ENCODE results near the gene SLFN11.
"Not testable (repeated sequence)": the region's sequence is repeated elsewhere in the genome, so short reads cannot be mapped to it uniquely, and the experiment has no call there.

The SLFN11 gene

GRCh38 chr17:35350493-35350892, 22.9 kb downstream of the SLFN11 start:
- no peak for FAIRE-seq

GRCh38 chr17:35345926-35346771, 27.3 kb downstream of the SLFN11 start:
- no peak for FAIRE-seq

DNA sequence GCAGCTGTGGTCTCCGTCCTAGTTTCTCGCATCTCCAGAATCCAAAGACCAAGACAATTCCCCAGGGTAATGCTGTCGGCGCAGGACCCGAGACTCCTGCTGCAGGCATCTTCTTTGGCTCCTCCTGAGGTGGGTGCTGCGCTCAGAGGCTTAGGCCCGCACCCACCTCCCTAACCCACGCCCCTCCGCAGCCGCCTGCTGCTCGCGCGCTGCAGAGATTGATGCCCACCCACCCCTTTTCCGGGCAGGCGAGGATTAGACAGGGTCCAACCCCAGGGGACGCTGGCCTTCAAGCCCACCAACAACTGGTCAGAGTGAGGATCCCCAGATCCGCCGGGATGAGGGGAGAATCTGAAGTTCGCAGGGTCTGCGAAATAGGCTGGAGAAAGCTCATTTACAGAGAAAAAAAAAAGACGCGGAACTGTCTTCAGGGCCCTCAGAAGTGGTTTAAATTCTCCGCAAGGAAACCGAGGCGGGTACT, 27.9 kb downstream of the SLFN11 start:
- FAIRE-seq, result no peak

DNA sequence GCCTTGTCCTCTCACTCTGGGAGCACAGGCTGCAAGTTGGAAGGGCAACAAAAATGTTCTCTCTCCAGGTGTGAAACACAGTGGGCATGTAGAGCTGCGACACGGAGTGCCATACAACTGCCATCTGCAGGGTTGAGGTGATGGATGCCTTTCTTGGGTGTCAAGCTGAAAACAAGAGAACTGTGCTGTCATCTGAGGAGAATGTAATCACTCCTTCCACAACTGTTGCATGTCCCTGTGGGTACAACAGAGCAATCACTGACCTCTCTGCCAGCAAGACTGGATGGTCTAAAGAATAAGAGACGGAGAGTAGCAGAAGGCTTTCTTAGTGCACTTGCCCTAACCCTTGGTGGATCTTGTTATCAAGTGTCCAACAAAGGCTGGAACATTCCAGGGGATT, 29.2 kb downstream of the SLFN11 start:
- FAIRE-seq, result no peak

GRCh38 chr17:35342276-35342675, 31.1 kb downstream of the SLFN11 start:
- FAIRE-seq, result no peak

- no peak for FAIRE-seq
Measured at GRCh38 chr17:35341411-35341992, 31.9 kb downstream of the SLFN11 start.

DNA sequence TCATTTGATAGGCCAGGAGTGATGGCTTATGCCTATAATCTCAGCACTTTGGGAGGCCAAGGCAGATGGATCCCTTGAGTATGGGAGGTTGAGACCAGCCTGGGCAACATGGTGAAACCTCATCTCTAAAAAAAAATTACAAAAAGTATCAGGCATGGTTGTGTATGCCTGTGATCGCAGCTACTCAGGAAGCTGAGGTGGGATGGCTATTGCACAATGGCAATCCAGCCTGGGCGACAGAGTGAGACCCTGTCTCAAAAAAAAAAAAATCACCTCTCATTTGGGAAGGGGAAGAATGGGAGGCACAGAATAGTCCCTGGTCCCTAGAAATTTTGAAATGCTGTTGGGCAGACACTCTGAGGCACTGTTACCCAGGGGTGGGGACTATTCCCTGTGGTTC, 35.2 kb downstream of the SLFN11 start:
- FAIRE-seq, result no peak

DNA sequence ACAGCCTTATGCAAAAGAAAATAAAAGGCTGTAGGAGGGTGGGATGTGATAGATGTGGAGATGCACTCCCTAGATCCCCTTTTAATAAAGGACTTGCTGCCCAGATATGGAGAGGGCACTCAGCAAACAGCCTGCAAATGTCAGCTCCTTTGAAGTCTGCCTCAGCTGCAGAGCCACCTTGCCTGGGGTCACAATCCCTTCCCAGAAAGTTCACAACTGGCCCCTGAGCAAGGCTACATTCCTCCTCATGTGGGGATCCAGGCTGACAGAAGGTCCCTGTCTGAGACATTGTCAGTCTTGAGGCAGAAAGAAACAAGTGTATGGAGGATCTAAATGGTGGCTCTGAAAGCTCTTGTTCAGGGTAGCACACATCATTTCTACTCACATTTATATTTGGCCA, 36.1 kb downstream of the SLFN11 start:
- FAIRE-seq, result no peak

- not testable (repeated sequence) for FAIRE-seq
Measured at GRCh38 chr17:35333578-35333977, 39.8 kb downstream of the SLFN11 start.

DNA sequence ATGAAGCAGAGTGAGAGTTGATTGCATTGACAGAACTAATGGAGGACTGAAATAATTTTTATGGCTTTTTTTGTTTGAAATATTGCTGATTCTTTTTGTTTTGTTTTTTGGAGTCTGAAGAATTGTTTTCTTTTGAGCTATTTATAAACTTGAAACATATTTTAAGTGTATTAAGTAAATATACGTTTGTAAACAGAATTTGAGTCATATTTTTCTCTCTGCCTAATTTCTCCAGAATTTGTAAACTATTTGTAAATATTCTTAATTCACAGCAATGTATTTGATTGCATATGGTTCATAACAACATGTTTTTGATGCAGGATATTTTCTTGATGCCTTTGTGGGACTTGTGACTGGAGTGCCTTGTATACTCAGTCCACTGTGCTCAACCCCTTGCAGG, 50.7 kb downstream of the SLFN11 start:
- no peak for FAIRE-seq

- FAIRE-seq, result no peak
Measured at GRCh38 chr17:35315971-35316370, 57.5 kb downstream of the SLFN11 start.

DNA sequence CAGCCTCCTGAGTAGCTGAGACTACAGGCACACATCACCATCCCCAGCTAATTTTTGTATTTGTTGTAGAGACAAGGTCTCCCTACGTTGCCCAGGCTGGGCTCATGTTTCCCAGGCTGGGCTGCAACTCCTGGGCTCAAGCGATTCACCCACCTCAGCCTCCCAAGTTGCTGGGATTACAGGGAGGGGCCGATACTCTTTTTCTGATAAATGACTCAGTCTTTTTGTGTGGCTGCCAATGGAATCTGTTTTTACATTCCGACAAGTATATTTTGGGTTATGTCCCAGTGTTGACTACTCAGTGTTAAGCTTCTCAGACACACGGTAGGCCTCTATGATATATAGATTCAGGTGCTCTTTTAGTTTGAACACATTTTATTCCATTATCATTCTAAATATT, 58.1 kb downstream of the SLFN11 start:
- no peak for FAIRE-seq

- no peak for FAIRE-seq
Measured at GRCh38 chr17:35314415-35315216, 58.8 kb downstream of the SLFN11 start.

DNA sequence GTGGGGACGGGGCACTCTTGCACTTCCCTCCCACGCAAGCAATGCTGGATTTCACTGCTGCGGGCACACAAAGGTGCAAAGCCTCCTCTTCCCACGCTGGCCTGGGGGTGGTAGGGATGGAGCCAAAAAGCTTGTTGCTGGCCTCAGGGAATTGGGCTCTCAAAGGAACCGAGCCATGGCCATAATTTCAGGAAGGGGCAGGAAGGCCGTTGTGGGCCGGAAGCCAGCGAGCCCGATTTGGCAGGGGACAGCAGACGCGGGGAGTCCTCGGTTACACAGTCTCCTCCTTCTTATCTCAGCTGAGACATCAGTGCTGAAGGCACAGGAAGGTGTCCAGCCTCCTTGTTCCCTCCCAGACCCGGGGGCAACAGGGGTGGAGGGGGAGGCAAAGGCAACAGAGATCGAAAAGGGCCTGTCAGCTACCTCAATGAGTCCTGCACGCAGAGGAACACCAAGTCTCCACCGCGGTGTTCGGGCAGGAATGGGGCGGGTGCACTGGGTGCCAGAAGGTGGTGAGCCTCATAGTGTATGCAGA, 59.5 kb downstream of the SLFN11 start:
- FAIRE-seq, result no peak

DNA sequence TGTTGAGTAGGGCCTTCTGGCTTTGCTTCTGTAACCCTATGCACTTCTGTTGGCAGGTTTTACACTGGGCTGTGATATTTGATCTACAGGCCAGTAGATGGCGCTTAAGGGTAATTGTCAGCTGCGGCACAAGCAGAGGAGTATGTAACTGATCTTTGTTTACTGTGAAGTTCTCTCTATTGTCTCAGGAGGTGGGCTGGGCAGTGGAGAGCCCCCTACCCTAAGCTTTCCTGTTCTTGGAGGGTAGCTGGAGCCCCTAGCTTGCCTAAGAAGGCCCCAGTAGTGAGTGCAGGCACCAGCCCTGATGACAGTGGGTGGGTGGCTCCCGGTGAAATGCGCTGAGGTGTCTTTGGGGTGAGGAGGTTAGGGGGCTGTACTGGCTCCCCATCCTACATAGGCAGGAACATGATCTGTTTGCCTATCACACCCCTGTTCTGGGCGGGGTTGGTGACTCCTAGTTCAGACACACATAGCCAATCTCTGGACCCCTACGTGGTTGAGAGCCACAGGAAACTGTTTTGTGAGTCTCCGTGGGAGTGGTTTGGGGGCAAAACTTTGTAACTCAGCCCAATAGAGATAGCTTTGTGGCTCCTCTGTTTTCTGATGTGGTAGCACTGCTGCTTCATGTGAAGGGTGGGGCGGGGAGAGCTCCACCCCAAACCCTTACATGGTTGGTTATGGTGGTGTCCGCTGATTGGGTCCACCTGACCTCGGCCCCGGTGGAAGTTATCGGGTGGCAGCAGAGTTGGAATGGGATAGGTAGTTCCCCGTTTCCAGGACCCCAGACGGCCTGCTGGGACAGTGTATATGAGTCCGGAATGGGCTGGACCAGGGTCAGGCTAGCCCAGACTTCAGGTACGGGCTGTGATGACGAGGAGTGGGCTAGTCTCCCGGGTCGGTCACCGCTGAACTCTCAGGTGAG, 60.4 kb downstream of the SLFN11 start:
- peak; percentile 58 for FAIRE-seq

DNA sequence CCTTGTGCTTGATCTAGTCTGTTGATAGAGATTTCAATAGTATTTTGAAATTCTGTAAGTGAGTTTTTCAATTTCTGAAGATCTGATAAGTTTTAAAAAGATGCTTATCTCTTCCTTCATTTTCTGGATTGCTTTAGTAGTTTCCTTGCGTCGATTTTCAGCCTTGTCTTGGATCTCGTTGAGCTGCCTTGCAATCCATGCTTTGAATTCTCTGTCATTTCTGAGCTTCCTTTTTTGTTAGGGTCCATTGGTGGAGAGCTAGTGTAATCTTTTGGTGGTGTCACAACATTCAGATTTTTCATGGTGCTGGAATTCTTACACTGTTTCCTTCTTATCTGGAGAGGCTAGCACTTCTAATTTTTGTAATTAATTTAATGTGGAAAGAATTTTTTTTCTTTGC, 61.1 kb downstream of the SLFN11 start:
- FAIRE-seq, result no peak

GRCh38 chr17:35309345-35309744, 64.1 kb downstream of the SLFN11 start:
- not testable (repeated sequence) for FAIRE-seq
